IMR-90 (cell line): ENCODE data around the gene OMD. TPM values are rescaled to one million over a fixed set of nuclear protein-coding genes. Genes with fewer than 3 reads are reported as not detected.

ENCODE experiments used
- ATAC-seq: fragments of 200-7000 bp; cut with Tn5 transposase; 2 replicates; pipeline ENCODE4 v1.9.1; 2020; ENCODE audit warnings: low read depth, mild to moderate bottlenecking, moderate library complexity
- BruUV-seq: library from RNA; stranded (reverse); fragments of 400-500 nt; replicated peaks from 2 replicates; lab custom pipeline; 2021; lab: Mats Ljungman, UMichigan
- CTCF ChIA-PET: fragments of 300-600 bp; formaldehyde crosslinking; extraction: SDS; loops from one replicate; lab custom pipeline; 2021; ENCODE audit warnings: antibody characterized with exemption; lab: Yijun Ruan, JAX
- POLR2A ChIA-PET: fragments of 300-600 bp; sonication (Branson Sonifier 250); formaldehyde crosslinking; loops from one replicate; lab custom pipeline; 2022; ENCODE audit warnings: antibody characterized with exemption; ENCODE audit not compliant: unreplicated experiment; lab: Charles Lee
- DNase-seq: peaks from one replicate; pipeline ENCODE4 v3.0.0; 2013
- H2AFZ ChIP-seq: replicated peaks from 2 replicates; pipeline ENCODE3; 2013; ENCODE audit warnings: low read length, mild to moderate bottlenecking; ENCODE audit not compliant: poor library complexity
- H2AK5ac ChIP-seq: 2 replicates; pipeline ENCODE4 v1.6.1; 2013; ENCODE audit warnings: low read depth, low read length, inconsistent platforms
- H2AK9ac ChIP-seq: replicated peaks from 2 replicates; pipeline ENCODE3; 2013; ENCODE audit warnings: mild to moderate bottlenecking, low read depth, low read length, moderate library complexity; ENCODE audit not compliant: poor library complexity
- H2BK120ac ChIP-seq: 2 replicates; pipeline ENCODE4 v1.6.1; 2013; ENCODE audit warnings: low read depth, low read length, inconsistent platforms
- H2BK15ac ChIP-seq: 3 replicates; pipeline ENCODE4 v1.6.1; 2013; ENCODE audit warnings: low read depth, low read length, inconsistent platforms
- H2BK20ac ChIP-seq: 2 replicates; pipeline ENCODE4 v1.6.1; 2013; ENCODE audit warnings: low read depth, mild to moderate bottlenecking, inconsistent platforms, low read length, moderate library complexity
- H2BK5ac ChIP-seq: 2 replicates; pipeline ENCODE4 v1.6.1; 2013; ENCODE audit warnings: mild to moderate bottlenecking, low read depth, low read length, inconsistent platforms; ENCODE audit not compliant: poor library complexity, severe bottlenecking
- H3K14ac ChIP-seq: replicated peaks from 2 replicates; pipeline ENCODE4 v1.6.1; 2013; ENCODE audit warnings: low read depth, low read length, inconsistent platforms
- H3K18ac ChIP-seq: 2 replicates; pipeline ENCODE4 v1.6.1; 2013; ENCODE audit warnings: low read depth, low read length, control low read depth
- H3K23ac ChIP-seq: 2 replicates; pipeline ENCODE4 v1.6.1; 2013; ENCODE audit warnings: low read depth, low read length, inconsistent platforms
- H3K27ac ChIP-seq: 2 replicates; pipeline ENCODE4 v1.5.1; 2013; ENCODE audit warnings: mild to moderate bottlenecking, control low read depth, low read length; ENCODE audit not compliant: insufficient read depth
- H3K27me3 ChIP-seq: 2 replicates; pipeline ENCODE4 v1.6.1; 2013; ENCODE audit warnings: low read length; ENCODE audit not compliant: control insufficient read depth, insufficient read depth
- H3K36me3 ChIP-seq: 2 replicates; pipeline ENCODE4 v1.6.1; 2013; ENCODE audit warnings: low read length, mixed read lengths; ENCODE audit not compliant: control insufficient read depth, insufficient read depth
- H3K4ac ChIP-seq: 2 replicates; pipeline ENCODE4 v1.6.1; 2013; ENCODE audit warnings: low read depth, low read length, inconsistent platforms
- H3K4me1 ChIP-seq: 2 replicates; pipeline ENCODE4 v1.6.1; 2013; ENCODE audit warnings: low read length, mixed read lengths; ENCODE audit not compliant: control insufficient read depth, insufficient read depth
- H3K4me2 ChIP-seq: 2 replicates; pipeline ENCODE4 v1.6.1; 2013; ENCODE audit warnings: low read depth, mild to moderate bottlenecking, control low read depth, low read length, moderate library complexity
- H3K4me3 ChIP-seq: 2 replicates; pipeline ENCODE4 v1.5.1; 2013; ENCODE audit warnings: low read depth, mild to moderate bottlenecking, control low read depth, low read length, moderate library complexity; ENCODE audit not compliant: insufficient read depth
- H3K56ac ChIP-seq: 2 replicates; pipeline ENCODE4 v1.6.1; 2013; ENCODE audit warnings: low read length, inconsistent platforms; ENCODE audit not compliant: insufficient read depth; ENCODE audit errors: extremely low read depth
- H3K79me1 ChIP-seq, 2 experiments: 2 replicates each; pipeline ENCODE4 v1.6.1; 2013; ENCODE audit warnings: low read length in 2 of 2, inconsistent platforms in 1 of 2, low read depth in 1 of 2
- H3K9ac ChIP-seq: 2 replicates; pipeline ENCODE4 v1.6.1; 2013; ENCODE audit warnings: low read depth, low read length, control low read depth
- H3K9me1 ChIP-seq: 2 replicates; pipeline ENCODE4 v1.6.1; 2013; ENCODE audit warnings: low read length, inconsistent platforms; ENCODE audit not compliant: insufficient read depth
- H3K9me3 ChIP-seq: 2 replicates; pipeline ENCODE4 v1.6.1; 2013; ENCODE audit warnings: low read length; ENCODE audit not compliant: control insufficient read depth, insufficient read depth
- H4K20me1 ChIP-seq: 2 replicates; pipeline ENCODE4 v1.6.1; 2013; ENCODE audit warnings: low read length, inconsistent platforms; ENCODE audit not compliant: insufficient read depth
- H4K5ac ChIP-seq: 2 replicates; pipeline ENCODE4 v1.6.1; 2013; ENCODE audit warnings: mild to moderate bottlenecking, low read depth, low read length, control low read depth
- H4K8ac ChIP-seq, 2 experiments: 2 replicates each; pipeline ENCODE4 v1.6.1; 2013; ENCODE audit warnings: low read depth in 2 of 2, low read length in 2 of 2, control low read depth in 1 of 2, inconsistent platforms in 1 of 2
- H4K91ac ChIP-seq: 2 replicates; pipeline ENCODE4 v1.6.1; 2013; ENCODE audit warnings: low read depth, low read length, inconsistent platforms; ENCODE audit not compliant: insufficient read depth
- BHLHE40 ChIP-seq: fragments of 150-350 bp; IDR thresholded peaks from 2 replicates; pipeline ENCODE4 v1.6.1; 2016; ENCODE audit warnings: mild to moderate bottlenecking, low read depth, low read length
- CEBPB ChIP-seq: IDR thresholded peaks from 2 replicates; pipeline ENCODE4 v1.6.1; 2012; ENCODE audit warnings: low read depth, low read length, improper control_type of control experiment
- CHD1 ChIP-seq: IDR thresholded peaks from 2 replicates; pipeline ENCODE4 v1.6.1; 2012; ENCODE audit warnings: low read depth, low read length, improper control_type of control experiment
- FOS ChIP-seq: fragments of 150-350 bp; IDR thresholded peaks from 2 replicates; pipeline ENCODE4 v1.6.1; 2016; ENCODE audit warnings: low read depth, low read length
- MAFK ChIP-seq: IDR thresholded peaks from 2 replicates; pipeline ENCODE4 v1.6.1; 2012; ENCODE audit warnings: low read depth, low read length, improper control_type of control experiment
- NFE2L2 ChIP-seq: fragments of 150-350 bp; IDR thresholded peaks from 2 replicates; pipeline ENCODE4 v1.6.1; 2016; ENCODE audit warnings: low read depth, mild to moderate bottlenecking, low read length
- WGBS, 2 experiments: methylation state at CpG; one replicate each; pipeline versions ENCODE4 v1.1.5 to v1.1.7; 2013; ENCODE audit warnings: missing lambda C conversion rate in 2 of 2; ENCODE audit not compliant: insufficient read length in 1 of 2; ENCODE audit errors: extremely low coverage in 2 of 2; 5-methylcytosine and 5-hydroxymethylcytosine counted together
- dilution Hi-C: fragments of 300-500 bp; cut with HindIII; formaldehyde crosslinking; loops from one replicate; pipeline ENCODE4 v1.14.3; 2018; ENCODE audit warnings: low sequenced_read_pairs; ENCODE audit not compliant: unreplicated experiment
- in situ Hi-C: fragments of 300-500 bp; cut with MboI; formaldehyde crosslinking; loops from 3 replicates; pipeline ENCODE4 v1.14.3; 2019; ENCODE audit warnings: low sequenced_read_pairs, inconsistent platforms, mixed read lengths
- intact Hi-C: fragments of 100-400 bp; cut with micrococcal nuclease; formaldehyde crosslinking; loops from 2 replicates; pipeline ENCODE4 v1.10.0; 2022
- polyA plus RNA-seq, 3 experiments: library from polyadenylated mRNA; depleted of rRNA; stranded (reverse); fragments of >200 nt; gene quantifications; 2 replicates each; pipeline ENCODE4 v1.2.3, GENCODE V29; 2012; ENCODE audit warnings: low replicate concordance in 1 of 3
- total RNA-seq: library from RNA; depleted of rRNA; stranded (reverse); fragments of >200 nt; gene quantifications from 2 replicates; pipeline ENCODE4 v1.2.3, GENCODE V29; 2012
- TF ChIP-seq, protein P1 (sequence below): fragments of 150-350 bp; IDR thresholded peaks from 2 replicates; pipeline ENCODE4 v1.6.1; 2017; ENCODE audit warnings: mild to moderate bottlenecking, antibody characterized with exemption, low read length, low read depth

The OMD gene
- total and polyA plus RNA-seq, 2 of the 4 experiments (the other 2 are of a cell fraction): not detected

DNA sequence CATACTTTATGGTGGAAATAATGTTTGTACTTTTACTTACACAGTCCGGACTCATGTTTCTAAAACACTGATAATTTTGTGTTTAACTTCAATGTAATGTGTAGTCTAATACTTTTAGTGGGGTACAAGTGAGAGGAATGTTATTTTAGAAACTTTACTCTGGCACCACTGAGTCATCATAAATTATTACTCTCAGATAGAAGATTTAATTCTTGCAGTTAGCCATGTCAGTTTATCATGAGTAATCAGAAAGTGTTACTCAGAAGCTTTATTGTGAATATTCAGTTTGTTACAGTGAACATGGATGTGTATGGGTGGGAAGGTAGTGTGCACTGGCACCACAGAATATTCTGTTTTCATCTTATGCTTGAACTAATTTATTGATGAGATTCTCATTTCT, 39.9 kb downstream of the OMD start:
- intact Hi-C loops: loop anchor here (5.0 kb wide), 1 partner anchor 37 kb away; no protein-coding TSS in a partner anchor
- BruUV-seq: no TSS peak
- Histone ChIP-seq H3K18ac (no peak overlapping the region; the same call in 1 of the 2 replicates), H2BK5ac (no peak overlapping the region), H3K27ac (no peak overlapping the region), H3K4ac (no peak overlapping the region), H3K4me1 (no peaks in the 10 kb centered on the region; the same call in 1 of the 2 replicates), H4K5ac (no peak overlapping the region), H4K20me1 (no peaks in the 10 kb centered on the region), H4K91ac (no peak overlapping the region), H2AFZ (no peak overlapping the region), H3K14ac (no peak overlapping the region), H3K36me3 (no peaks in the 10 kb centered on the region), H3K9ac (no peak overlapping the region), H3K4me3 (no peak overlapping the region), H3K9me1 (no peaks in the 10 kb centered on the region; the same call in 1 of the 2 replicates), H3K9me3 (no peaks in the 10 kb centered on the region), H2BK120ac (no peak overlapping the region), H4K8ac (no peak overlapping the region), H3K4me2 (peak overlapping the region; percentile 63), H3K79me1 (no peaks in the 10 kb centered on the region), H3K27me3 (no peaks in the 10 kb centered on the region), H2AK9ac (no peak overlapping the region), H2BK20ac (no peak overlapping the region), H2BK15ac (no peak overlapping the region), H2AK5ac (no peak overlapping the region), H3K56ac (no peak overlapping the region), H3K23ac (no peak overlapping the region)
- WGBS, 2 experiments: no CpG with 5 or more reads among the region's 1 CpG
- in situ Hi-C loops: no loop called here
- ATAC-seq: peak; percentile 87
- no peak for TF ChIP-seq CHD1
- TF ChIP-seq NFE2L2: no peak
- TF ChIP-seq BHLHE40: peak; percentile 15; the same call in 1 of the 2 replicates
- peak; percentile 76 for TF ChIP-seq MAFK
- peak; percentile 63; the same call in 1 of the 2 replicates for TF ChIP-seq FOS
- TF ChIP-seq, protein P1, sequence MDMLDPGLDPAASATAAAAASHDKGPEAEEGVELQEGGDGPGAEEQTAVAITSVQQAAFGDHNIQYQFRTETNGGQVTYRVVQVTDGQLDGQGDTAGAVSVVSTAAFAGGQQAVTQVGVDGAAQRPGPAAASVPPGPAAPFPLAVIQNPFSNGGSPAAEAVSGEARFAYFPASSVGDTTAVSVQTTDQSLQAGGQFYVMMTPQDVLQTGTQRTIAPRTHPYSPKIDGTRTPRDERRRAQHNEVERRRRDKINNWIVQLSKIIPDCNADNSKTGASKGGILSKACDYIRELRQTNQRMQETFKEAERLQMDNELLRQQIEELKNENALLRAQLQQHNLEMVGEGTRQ: no peak
- 0 out of 2 replicates have a peak, but pooled peaks have one; percentile 13 for TF ChIP-seq CEBPB
- DNase-seq: peak; percentile 69
- ChIA-PET POLR2A (no interaction called here), CTCF (no interaction called here)
- dilution Hi-C loops: no loop called here
